IPS-15b (cell line): Measurements from ENCODE around the gene HMGA1.

Experiments used
- H3K27me3 ChIP-seq: one replicate; pipeline ENCODE4 v1.6.1; 2013; ENCODE audit warnings: low read length; ENCODE audit not compliant: control insufficient read depth, insufficient read depth
- H3K36me3 ChIP-seq: one replicate; pipeline ENCODE4 v1.6.1; 2013; ENCODE audit warnings: low read length; ENCODE audit not compliant: control insufficient read depth, insufficient read depth
- H3K4me1 ChIP-seq: one replicate; pipeline ENCODE4 v1.6.1; 2013; ENCODE audit warnings: mild to moderate bottlenecking, low read length; ENCODE audit not compliant: control insufficient read depth, insufficient read depth
- H3K4me3 ChIP-seq: one replicate; pipeline ENCODE4 v1.5.1; 2013; ENCODE audit warnings: low read depth, low read length
- H3K9ac ChIP-seq: one replicate; pipeline ENCODE4 v1.6.1; 2013; ENCODE audit warnings: low read depth, mild to moderate bottlenecking, low read length
- H3K9me3 ChIP-seq: one replicate; pipeline ENCODE4 v1.6.1; 2013; ENCODE audit warnings: mild to moderate bottlenecking, low read length; ENCODE audit not compliant: control insufficient read depth, insufficient read depth

HMGA1 gene

GRCh38 chr6:34276881-34277762 lies 40.4 kb downstream of the HMGA1 start:
- Histone ChIP-seq H3K27me3 (no peaks in the 10 kb centered on the region), H3K9ac (no peak overlapping the region), H3K36me3 (no peaks in the 10 kb centered on the region), H3K4me1 (peaks cover 3% of the 10 kb centered on the region), H3K4me3 (no peak overlapping the region), H3K9me3 (no peaks in the 10 kb centered on the region)

GRCh38 chr6:34277763-34278112 lies 41.1 kb downstream of the HMGA1 start:
- Histone ChIP-seq H3K4me1 (no peaks in the 10 kb centered on the region), H3K36me3 (no peaks in the 10 kb centered on the region), H3K9ac (no peak overlapping the region), H3K9me3 (no peaks in the 10 kb centered on the region), H3K4me3 (no peak overlapping the region), H3K27me3 (no peaks in the 10 kb centered on the region)

- H3K36me3 ChIP-seq = no peaks in the 10 kb centered on the region
- H3K9ac ChIP-seq = no peak overlapping the region
- H3K4me1 ChIP-seq = no peaks in the 10 kb centered on the region
- no peaks in the 10 kb centered on the region for H3K27me3 ChIP-seq
- no peak overlapping the region for H3K4me3 ChIP-seq
- H3K9me3 ChIP-seq = no peaks in the 10 kb centered on the region
These were observed 42.2 kb downstream of the HMGA1 start for GRCh38 chr6:34278833-34279232.

GRCh38 chr6:34280216-34280615 lies 43.5 kb downstream of the HMGA1 start:
- Histone ChIP-seq H3K4me1 (no peaks in the 10 kb centered on the region), H3K9ac (no peak overlapping the region), H3K36me3 (no peaks in the 10 kb centered on the region), H3K27me3 (no peaks in the 10 kb centered on the region), H3K4me3 (no peak overlapping the region), H3K9me3 (no peaks in the 10 kb centered on the region)

- Histone ChIP-seq H3K27me3 (no peaks in the 10 kb centered on the region), H3K9ac (no peak overlapping the region), H3K9me3 (no peaks in the 10 kb centered on the region), H3K4me1 (no peaks in the 10 kb centered on the region), H3K4me3 (no peak overlapping the region), H3K36me3 (no peaks in the 10 kb centered on the region)
These were observed 45.1 kb downstream of the HMGA1 start for GRCh38 chr6:34281702-34282334.

- Histone ChIP-seq H3K9ac (no peak overlapping the region), H3K9me3 (no peaks in the 10 kb centered on the region), H3K4me1 (no peaks in the 10 kb centered on the region), H3K4me3 (no peak overlapping the region), H3K27me3 (no peaks in the 10 kb centered on the region), H3K36me3 (peaks cover 5% of the 10 kb centered on the region)
These were observed 48.1 kb downstream of the HMGA1 start for GRCh38 chr6:34284563-34285447.

GRCh38 chr6:34285448-34286164 lies 48.9 kb downstream of the HMGA1 start:
- H3K27me3 ChIP-seq = no peaks in the 10 kb centered on the region
- H3K9ac ChIP-seq = no peak overlapping the region
- peaks cover 5% of the 10 kb centered on the region for H3K36me3 ChIP-seq
- no peak overlapping the region for H3K4me3 ChIP-seq
- H3K4me1 ChIP-seq = no peaks in the 10 kb centered on the region
- no peaks in the 10 kb centered on the region for H3K9me3 ChIP-seq

GRCh38 chr6:34288581-34288980 lies 51.9 kb downstream of the HMGA1 start:
- H3K4me1 ChIP-seq = no peaks in the 10 kb centered on the region
- no peaks in the 10 kb centered on the region for H3K9me3 ChIP-seq
- peaks cover 5% of the 10 kb centered on the region for H3K36me3 ChIP-seq
- no peak overlapping the region for H3K4me3 ChIP-seq
- H3K27me3 ChIP-seq = no peaks in the 10 kb centered on the region
- H3K9ac ChIP-seq = no peak overlapping the region

- Histone ChIP-seq H3K9me3 (no peaks in the 10 kb centered on the region), H3K27me3 (no peaks in the 10 kb centered on the region), H3K9ac (no peak overlapping the region), H3K4me3 (no peak overlapping the region), H3K4me1 (no peaks in the 10 kb centered on the region), H3K36me3 (peaks cover 5% of the 10 kb centered on the region)
These were observed 52.5 kb downstream of the HMGA1 start for GRCh38 chr6:34289137-34289536.

- no peak overlapping the region for H3K9ac ChIP-seq
- H3K9me3 ChIP-seq = no peaks in the 10 kb centered on the region
- H3K36me3 ChIP-seq = peaks cover 5% of the 10 kb centered on the region
- H3K4me1 ChIP-seq = no peaks in the 10 kb centered on the region
- H3K27me3 ChIP-seq = no peaks in the 10 kb centered on the region
- H3K4me3 ChIP-seq = no peak overlapping the region
These were observed 56.3 kb downstream of the HMGA1 start for GRCh38 chr6:34292954-34293353.

GRCh38 chr6:34295721-34296120 lies 59.0 kb downstream of the HMGA1 start:
- Histone ChIP-seq H3K4me3 (no peak overlapping the region), H3K9ac (no peak overlapping the region), H3K36me3 (no peaks in the 10 kb centered on the region), H3K27me3 (no peaks in the 10 kb centered on the region), H3K4me1 (no peaks in the 10 kb centered on the region), H3K9me3 (no peaks in the 10 kb centered on the region)
